Globus pallidus (tissue), 1 donor: ENCODE results near the gene HEXIM1.
"Not testable (repeated sequence)": the region's sequence is repeated elsewhere in the genome, so short reads cannot be mapped to it uniquely, and the experiment has no call there.

ENCODE experiments used
- DNase-seq: peaks from one replicate; pipeline ENCODE4 v3.0.0-alpha.2; 2015; ENCODE audit warnings: low spot score

Gene HEXIM1

DNA sequence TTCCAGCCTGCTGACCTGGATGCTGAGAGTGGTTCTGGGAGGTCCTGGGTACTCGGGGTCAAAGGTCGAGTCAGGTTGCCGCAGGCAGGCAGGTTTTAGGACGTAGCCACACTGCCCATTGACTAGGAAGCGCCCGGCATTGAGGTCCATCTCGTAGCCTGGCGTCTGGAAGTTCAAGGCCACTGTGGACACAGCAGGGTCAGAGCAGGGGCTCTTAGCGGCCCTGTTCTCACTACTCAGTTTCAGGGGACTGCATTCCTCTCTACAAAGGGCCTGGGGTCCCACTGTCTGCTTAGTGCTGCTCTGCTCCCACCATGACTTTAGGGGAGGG, 34.9 kb upstream of the HEXIM1 start:
- DNase-seq: no peak

- DNase-seq: no peak
Observed at GRCh38 chr17:45114117-45114932, 34.0 kb upstream of the HEXIM1 start.

GRCh38 chr17:45115015-45115625, 33.2 kb upstream of the HEXIM1 start:
- no peak for DNase-seq

DNA sequence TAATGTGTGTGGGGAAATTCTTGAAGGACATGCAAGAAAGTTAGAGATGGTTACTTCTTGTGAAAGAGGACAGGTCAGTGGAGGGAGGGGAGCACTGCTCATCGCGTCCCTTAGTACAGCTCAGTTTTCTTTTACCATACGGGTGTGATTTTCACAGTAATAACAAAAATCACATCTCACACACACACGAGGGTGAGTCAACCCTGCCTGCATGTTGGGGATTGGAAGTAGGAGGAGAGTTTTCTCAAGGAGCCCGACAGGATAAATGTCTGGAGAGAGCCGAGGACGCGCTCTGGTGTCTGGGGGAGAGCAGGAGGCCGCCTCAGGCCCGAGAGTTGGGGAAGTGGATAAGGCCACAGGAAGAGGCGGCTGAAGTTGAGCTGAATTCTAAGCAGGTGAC, 32.4 kb upstream of the HEXIM1 start:
- DNase-seq: no peak

DNA sequence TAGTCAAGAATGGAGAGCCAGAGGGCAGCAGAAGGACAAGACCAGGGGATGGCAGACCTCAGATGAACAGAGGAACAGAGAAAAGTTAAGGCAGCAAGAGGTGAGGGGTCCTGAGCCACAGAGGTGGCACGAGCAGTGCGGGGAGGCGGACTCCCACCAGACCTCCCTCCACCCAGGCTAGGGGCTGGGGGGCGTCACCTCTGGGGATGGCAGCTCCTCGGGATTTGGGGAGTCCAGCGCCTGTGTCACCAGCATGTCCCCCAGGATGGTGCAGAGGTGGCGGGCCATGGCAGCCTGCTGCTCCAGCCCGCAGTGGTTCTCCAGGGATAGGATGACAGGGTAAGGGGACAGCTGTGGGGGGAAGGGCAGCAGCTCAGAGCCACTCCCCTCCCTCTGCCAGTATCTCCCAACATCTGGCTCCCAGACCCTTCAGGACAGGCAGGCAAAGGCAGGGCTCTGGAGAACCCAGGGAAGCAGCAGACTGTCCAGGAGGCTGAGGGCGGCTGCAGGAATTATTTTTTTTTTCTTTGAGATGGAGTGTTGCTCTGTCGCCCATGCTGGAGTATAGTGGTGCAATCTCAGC, 31.8 kb upstream of the HEXIM1 start:
- no peak for DNase-seq

- DNase-seq: no peak
Observed at GRCh38 chr17:45117334-45117733, 30.9 kb upstream of the HEXIM1 start.

DNA sequence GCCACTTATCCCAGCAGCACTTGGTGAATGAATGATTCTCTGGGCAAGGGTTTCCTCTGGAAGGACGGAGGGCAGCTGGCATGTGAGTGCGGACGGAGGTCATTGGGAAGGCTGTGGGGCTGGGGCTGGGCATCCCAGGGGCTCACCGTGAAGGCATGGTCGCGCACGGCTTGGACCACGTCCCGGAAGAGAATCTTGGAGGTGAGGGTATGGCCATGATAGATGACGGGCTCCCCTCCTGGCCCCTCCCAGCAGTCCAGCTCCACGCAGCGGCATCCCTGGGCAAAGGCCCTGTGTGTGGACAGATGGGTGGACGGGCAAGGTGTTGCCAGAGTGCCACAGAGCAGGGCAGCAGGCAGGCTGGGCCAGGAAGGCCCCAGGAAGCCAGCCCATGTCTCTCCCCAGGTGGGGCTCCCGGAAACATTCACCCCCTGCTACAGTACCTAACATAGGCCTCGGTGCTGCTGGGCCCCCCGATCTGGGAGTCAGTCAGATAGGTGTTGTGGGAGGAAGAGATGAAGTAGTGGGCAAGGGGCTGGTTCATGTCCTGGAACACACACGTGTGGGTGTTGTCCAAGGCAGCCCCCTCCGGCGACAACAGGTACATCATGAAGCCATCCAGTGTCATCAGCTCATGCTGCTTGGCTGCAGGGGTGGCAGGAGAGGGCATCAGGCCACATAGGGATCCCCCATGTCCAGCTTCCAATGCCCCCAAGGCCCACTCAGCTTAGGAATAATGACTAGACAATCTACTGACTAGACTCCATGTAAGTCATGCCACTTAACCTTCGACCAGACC, 30.2 kb upstream of the HEXIM1 start:
- DNase-seq: no peak

DNA sequence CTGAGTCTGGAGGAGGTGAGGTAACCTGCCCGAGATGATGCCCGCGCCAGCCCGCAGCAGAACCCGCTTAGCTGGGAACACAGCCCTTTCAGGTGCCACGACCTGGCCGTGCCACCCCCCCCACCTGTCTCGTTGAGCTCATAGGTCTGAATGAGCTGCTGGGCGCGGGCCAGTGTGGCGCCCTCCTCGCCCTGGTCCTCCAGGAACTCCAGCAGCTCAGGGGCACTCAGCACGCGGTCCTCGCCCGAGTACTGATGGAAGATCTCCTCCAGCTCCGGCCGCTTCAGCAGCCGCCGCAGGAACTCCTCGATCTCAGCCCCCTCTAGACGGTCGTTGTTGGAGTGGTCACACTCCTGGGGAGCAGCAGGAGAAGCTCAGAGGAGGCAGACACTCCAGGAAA, 29.6 kb upstream of the HEXIM1 start:
- no peak for DNase-seq

- no peak for DNase-seq
Observed at GRCh38 chr17:45119964-45120363, 28.3 kb upstream of the HEXIM1 start.

DNA sequence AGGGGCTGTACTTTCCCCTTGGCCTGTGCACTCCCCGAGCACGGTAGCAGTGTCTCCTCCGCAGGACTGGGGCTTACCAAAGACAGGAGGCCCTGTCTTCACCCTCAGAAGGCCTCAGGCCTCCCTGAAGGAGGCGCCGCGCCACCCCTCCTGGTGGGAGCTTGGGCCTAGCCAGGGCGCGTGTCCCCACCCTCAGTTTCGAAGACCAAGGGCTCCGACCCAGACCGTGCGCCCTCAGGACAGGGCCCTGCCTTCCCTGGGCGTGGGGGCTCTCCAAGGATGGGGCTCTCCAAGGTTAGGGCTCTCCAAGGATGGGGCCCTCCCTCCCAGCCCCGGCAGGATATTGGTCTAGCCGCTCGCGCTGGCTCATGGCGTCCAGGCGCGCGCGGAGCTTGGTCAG, 27.7 kb upstream of the HEXIM1 start:
- no peak for DNase-seq

DNA sequence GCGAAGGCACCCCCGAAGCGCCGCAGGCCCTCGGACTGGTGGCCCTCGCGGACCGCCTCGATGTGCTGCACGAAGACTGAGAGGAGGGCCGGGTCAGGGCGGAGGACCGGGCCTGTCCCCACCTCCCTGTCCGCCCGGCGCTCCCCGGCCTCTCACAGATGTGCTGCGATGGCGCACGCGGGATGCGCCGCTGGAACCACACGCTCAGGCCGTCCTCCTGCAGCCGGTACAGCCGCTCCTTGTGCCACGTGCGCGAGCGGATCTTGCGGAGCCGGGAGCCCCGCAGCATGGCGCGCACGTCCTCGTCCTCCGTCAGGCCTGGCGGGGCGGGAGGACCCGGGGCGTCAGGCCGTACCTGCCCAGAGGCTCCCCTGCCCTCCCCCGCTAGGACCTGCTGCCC, 27.2 kb upstream of the HEXIM1 start:
- no peak for DNase-seq

- DNase-seq: no peak
Observed at GRCh38 chr17:45123076-45123770, 25.1 kb upstream of the HEXIM1 start.

GRCh38 chr17:45123930-45124796, 24.1 kb upstream of the HEXIM1 start:
- DNase-seq: no peak

GRCh38 chr17:45124797-45125122, 23.5 kb upstream of the HEXIM1 start:
- DNase-seq: not testable (repeated sequence)

DNA sequence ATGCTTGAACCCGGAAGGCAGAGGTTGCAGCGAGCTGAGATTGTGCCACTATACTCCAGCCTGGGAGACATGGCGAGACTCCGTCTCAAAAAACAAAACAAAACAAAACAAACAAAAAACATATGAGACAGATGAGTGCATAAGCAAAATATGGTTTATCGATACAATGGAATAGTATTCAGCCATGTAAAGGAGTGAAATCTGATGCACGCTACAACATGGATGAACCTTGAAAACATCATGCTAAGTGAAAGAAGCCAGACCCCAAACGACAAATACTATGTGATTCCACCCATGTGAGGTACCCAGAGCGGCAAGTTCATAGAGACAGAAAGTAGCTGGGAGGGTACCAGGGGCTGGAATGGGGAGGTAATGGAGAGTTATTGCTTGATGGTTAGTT, 22.8 kb upstream of the HEXIM1 start:
- DNase-seq: no peak

- no peak for DNase-seq
Observed at GRCh38 chr17:45127207-45127547, 21.1 kb upstream of the HEXIM1 start.

DNA sequence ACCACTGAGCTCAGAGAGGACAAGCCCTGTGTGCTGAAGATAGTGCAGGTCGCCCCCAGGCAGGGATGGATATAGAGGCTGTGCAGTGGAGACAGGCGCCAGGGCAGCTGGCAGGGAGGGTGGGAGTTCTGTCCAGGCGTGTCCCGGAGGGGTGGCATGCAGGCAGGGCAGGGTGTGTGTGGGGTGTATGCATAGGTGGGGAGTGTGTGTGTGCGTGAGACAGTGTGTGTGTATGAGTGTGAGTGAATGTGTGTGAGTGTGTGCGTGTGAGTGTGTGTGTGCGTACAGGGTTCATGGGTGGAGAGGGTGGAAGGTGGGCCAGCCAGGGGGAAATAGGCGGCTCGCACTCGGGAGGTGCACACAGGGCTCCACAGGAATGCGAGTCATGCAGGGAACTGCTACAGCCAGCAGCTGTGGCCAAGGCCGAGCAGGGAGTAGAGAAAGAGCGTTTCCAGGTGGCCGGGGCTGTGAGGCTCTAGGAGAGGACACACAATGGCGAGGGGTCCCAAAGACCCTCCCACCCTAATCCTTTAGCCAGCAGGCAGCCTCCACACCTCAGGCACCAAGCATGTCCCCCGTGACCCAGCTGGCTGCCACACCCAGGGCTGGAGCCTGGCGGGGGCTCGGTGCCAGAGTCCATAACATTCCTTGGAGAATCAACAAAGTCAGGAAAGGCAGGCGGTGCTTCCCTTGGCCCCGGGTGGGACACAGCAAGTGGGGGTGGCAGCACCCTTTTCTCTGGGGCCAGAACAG, 20.6 kb upstream of the HEXIM1 start:
- no peak for DNase-seq

DNA sequence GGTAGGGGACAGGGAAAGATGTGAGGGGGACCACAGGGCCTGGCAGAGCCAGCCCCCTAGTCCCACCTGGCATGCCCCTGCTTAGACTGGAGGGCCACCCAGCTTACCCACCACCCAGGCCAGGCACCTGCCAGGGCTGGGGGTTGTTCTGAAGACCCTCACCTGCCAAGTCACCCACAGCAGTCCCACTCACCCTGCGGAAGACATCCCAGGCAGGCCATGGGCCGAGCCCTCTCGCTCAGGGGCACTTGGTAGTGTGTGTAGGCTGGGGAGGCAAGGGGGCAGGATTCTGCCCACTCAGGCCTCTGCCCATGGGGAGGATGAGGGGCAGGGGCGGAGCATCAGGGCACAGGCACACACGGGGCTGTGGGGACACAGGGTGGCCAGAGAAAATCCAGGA, 19.9 kb upstream of the HEXIM1 start:
- no peak for DNase-seq

DNA sequence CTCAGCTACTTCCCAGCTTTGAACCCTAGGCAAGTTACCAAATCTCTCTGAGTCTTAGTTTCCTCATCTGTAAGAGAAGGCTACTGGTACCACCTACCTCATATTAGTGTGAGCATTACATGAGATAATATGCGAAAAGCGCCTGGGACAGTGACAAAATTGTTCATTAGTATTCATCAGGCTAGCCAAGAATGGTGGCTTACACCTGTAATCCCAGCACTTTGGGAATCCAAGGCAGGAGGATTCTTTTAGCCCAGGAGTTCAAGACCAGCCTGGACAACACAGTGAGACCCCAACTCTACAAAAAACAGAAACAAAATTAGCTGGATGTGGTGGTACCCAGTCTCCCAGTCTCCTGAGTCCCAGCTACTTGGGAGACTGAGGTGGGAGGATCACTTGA, 19.3 kb upstream of the HEXIM1 start:
- DNase-seq: no peak

DNA sequence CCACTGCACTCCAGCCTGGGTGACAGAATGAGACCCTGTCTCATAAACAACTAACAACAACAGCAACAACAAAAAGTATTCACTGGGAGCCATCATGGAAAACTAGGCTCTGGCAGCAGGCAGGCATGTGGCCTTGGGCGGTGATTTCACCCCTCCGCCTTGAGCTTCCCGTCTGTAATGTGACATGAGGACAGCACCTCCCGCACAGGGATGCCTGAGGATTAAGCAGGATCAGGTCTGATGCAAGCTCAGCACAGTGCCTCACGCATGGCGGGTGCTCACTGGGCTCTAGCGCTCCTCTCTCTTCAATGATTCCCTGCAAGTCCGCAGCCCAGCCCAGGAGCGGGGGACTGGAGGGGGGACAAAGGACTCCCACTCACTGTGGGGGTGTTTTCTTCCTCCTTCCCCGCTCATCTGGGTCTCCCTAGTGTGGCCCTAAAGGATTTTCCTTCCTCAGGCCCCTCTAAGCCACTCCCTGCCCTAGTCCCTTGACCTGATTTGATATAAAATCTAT, 18.8 kb upstream of the HEXIM1 start:
- no peak for DNase-seq
